Muscle of arm (tissue), 12 donors: Measurements from ENCODE around the gene SAMD4B. TPM values are rescaled to one million over a fixed set of nuclear protein-coding genes. Genes with fewer than 3 reads are reported as not detected.
"Not testable (repeated sequence)": the region's sequence is repeated elsewhere in the genome, so short reads cannot be mapped to it uniquely, and the experiment has no call there.

Experiments used
- DNase-seq: peaks from one replicate; pipeline ENCODE4 v3.0.0-alpha.2; 2013
- polyA plus RNA-seq, 12 donors: library from polyadenylated mRNA; unstranded; fragments of 120-200 nt; gene quantifications; one replicate each; pipeline ENCODE4 v1.2.1, GENCODE V29; 2013; ENCODE audit not compliant: insufficient read length in 12 of 12

SAMD4B gene
- polyA plus RNA-seq, 12 donors, result 57.9 to 191 (median 74.7) TPM; not detected in 1

GRCh38 chr19:39328046-39328705 is 14.0 kb upstream of the SAMD4B start:
- peak; percentile 89 for DNase-seq

GRCh38 chr19:39329948-39330347 is 12.3 kb upstream of the SAMD4B start:
- no peak for DNase-seq

GRCh38 chr19:39332293-39332692 is 9.9 kb upstream of the SAMD4B start:
- DNase-seq, result no peak

- DNase-seq, result not testable (repeated sequence)
Measured at GRCh38 chr19:39332738-39333137, 9.5 kb upstream of the SAMD4B start.

- DNase-seq, result no peak
Measured at GRCh38 chr19:39333507-39333906, 8.7 kb upstream of the SAMD4B start.

GRCh38 chr19:39334444-39334976 is 7.7 kb upstream of the SAMD4B start:
- no peak for DNase-seq

- no peak for DNase-seq
Measured at GRCh38 chr19:39335168-39335548, 7.1 kb upstream of the SAMD4B start.

- no peak for DNase-seq
Measured at GRCh38 chr19:39336483-39336882, 5.7 kb upstream of the SAMD4B start.

- no peak for DNase-seq
Measured at GRCh38 chr19:39339674-39340073, 2.5 kb upstream of the SAMD4B start.

- not testable (repeated sequence) for DNase-seq
Measured at GRCh38 chr19:39340156-39340555, 2.1 kb upstream of the SAMD4B start.

GRCh38 chr19:39341129-39341718 is 997 bp upstream of the SAMD4B start:
- no peak for DNase-seq

GRCh38 chr19:39342647-39343305 is 555 bp downstream of the SAMD4B start:
- DNase-seq, result no peak

GRCh38 chr19:39345956-39346355 is 3.7 kb downstream of the SAMD4B start:
- DNase-seq, result no peak

- no peak for DNase-seq
Measured at GRCh38 chr19:39347332-39348164, 5.3 kb downstream of the SAMD4B start.

- DNase-seq, result no peak
Measured at GRCh38 chr19:39349326-39349725, 7.1 kb downstream of the SAMD4B start.

GRCh38 chr19:39350156-39350555 is 7.9 kb downstream of the SAMD4B start:
- DNase-seq, result no peak

- no peak for DNase-seq
Measured at GRCh38 chr19:39351537-39352064, 9.4 kb downstream of the SAMD4B start.

GRCh38 chr19:39352381-39353255 is 10.4 kb downstream of the SAMD4B start:
- peak; percentile 49 for DNase-seq

GRCh38 chr19:39355253-39355652 is 13.0 kb downstream of the SAMD4B start:
- DNase-seq, result no peak

- DNase-seq, result no peak
Measured at GRCh38 chr19:39356073-39356472, 13.9 kb downstream of the SAMD4B start.

GRCh38 chr19:39356647-39357046 is 14.4 kb downstream of the SAMD4B start:
- DNase-seq, result no peak
